ENCODE measurements around the gene MRPL23.

The MRPL23 gene

DNA sequence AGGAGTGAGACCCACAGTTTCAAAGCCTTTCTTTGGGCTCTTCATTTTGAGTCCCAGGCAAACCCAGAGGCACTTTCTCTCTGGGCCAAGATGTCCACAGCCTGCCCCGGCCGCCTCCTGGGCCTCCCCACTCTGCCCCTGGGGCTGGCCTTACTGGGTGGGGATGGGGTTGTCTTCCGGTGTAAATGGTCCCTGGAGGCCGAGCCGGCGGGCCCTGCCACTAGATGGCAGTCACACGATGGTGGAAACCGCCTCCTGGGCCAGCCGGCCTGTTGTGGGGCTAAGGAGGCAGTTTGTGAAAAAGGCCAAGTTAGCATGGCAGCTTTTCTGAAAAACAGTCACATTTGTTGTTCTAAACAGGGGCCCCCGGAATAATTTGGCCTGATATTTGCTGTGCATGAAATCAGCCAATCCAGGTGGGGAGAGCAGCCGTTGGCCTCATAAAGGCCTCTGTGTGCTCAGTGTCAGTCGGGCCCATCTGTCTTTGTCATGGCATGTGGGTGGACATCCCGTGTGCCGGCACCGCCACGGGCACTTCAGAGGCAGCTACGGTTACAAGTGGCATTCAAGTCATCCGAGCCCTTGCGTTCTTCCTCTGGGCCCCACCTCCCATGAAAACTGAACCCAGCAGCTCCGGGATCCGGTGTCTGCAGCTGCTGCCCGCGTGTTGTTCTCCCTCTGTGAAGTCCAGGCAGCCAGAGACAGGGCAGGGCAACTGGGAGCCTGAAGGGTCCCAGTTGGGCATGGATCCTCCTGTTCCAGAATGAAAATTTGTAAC is 6.5 kb downstream of the MRPL23 start:
- H3K14ac ChIP-seq (ENCODE audit: low read length in 2 of 2): no peak overlapping the region

DNA sequence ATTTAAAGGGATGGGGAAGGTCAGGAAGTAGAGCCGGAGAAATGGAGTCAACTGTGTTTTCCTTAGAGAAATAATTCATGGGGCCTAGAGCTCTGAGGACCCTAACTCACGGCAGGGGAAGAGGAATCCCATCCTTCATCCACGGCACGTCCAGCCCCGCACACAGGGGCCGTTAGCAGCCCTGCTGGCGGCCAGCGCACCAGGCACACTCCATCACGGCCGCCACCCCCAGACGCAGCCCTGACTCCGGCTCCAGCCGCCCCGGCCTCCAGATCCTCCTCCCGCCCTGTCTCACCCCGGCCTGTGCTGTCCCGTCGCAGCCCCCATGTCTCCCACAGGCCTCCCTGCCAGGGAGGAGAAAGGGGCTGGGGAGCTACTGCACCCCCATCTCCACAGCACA is 11.2 kb downstream of the MRPL23 start:
- Histone ChIP-seq H4K91ac (ENCODE audit: low read length) (no peak overlapping the region), H2BK120ac (ENCODE audit: low read depth, low read length) (no peak overlapping the region), H3K4me3 (ENCODE audit: insufficient read depth in 1 of 2, low read depth in 1 of 2, low read length in 2 of 2) (no peak overlapping the region), H3K4ac (ENCODE audit: low read depth in 1 of 2, low read length in 2 of 2) (no peak overlapping the region), H2AFZ (ENCODE audit: low read depth, low read length) (no peak overlapping the region), H3K27me3 (ENCODE audit: control insufficient read depth in 1 of 2, insufficient read depth in 1 of 2, low read length in 2 of 2) (no peaks in the 10 kb centered on the region), H3K27ac (ENCODE audit: low read length, poor library complexity, severe bottlenecking) (no peak overlapping the region), H3K4me1 (ENCODE audit: control insufficient read depth, insufficient read depth, low read depth, low read length) (no peaks in the 10 kb centered on the region), H3K9ac (ENCODE audit: low read length) (no peak overlapping the region), H3K23ac (ENCODE audit: low read length in 2 of 2) (no peak overlapping the region), H2BK5ac (ENCODE audit: low read depth, low read length, poor library complexity, severe bottlenecking) (no peak overlapping the region), H3K36me3 (ENCODE audit: control insufficient read depth in 1 of 2, insufficient read depth in 2 of 2, low read depth in 1 of 2, low read length in 2 of 2) (no peaks in the 10 kb centered on the region), H3K14ac (ENCODE audit: low read length in 2 of 2) (no peak overlapping the region), H4K8ac (ENCODE audit: low read length) (no peak overlapping the region), H3K4me2 (ENCODE audit: low read length, poor library complexity, severe bottlenecking) (no peak overlapping the region), H2BK12ac (ENCODE audit: low read length in 2 of 2) (no peak overlapping the region), H3K79me1 (replicated peaks; ENCODE audit: low read length, poor library complexity, severe bottlenecking) (no peaks in the 10 kb centered on the region), H2AK5ac (ENCODE audit: low read length, severe bottlenecking) (no peak overlapping the region), H3K18ac (ENCODE audit: low read depth in 1 of 2, low read length in 2 of 2) (no peak overlapping the region), H2BK15ac (ENCODE audit: low read depth, poor library complexity, severe bottlenecking) (no peak overlapping the region), H3K9me3 (ENCODE audit: control insufficient read depth, low read length) (no peaks in the 10 kb centered on the region)
- no peak for DNase-seq
- WGBS: no CpG with 5 or more reads among the region's 18 CpGs

More for the DNA sequence above, 6.5 kb downstream of the MRPL23 start:
- Histone ChIP-seq H2BK15ac (ENCODE audit: low read depth, poor library complexity, severe bottlenecking) (no peak overlapping the region), H3K23ac (ENCODE audit: low read length in 2 of 2) (no peak overlapping the region), H3K4me1 (ENCODE audit: control insufficient read depth, insufficient read depth, low read depth, low read length) (no peaks in the 10 kb centered on the region), H2BK12ac (ENCODE audit: low read length in 2 of 2) (no peak overlapping the region), H4K8ac (ENCODE audit: low read length) (no peak overlapping the region), H2BK5ac (ENCODE audit: low read depth, low read length, poor library complexity, severe bottlenecking) (no peak overlapping the region), H3K4me2 (ENCODE audit: low read length, poor library complexity, severe bottlenecking) (no peak overlapping the region), H3K36me3 (ENCODE audit: control insufficient read depth in 1 of 2, insufficient read depth in 2 of 2, low read depth in 1 of 2, low read length in 2 of 2) (no peaks in the 10 kb centered on the region), H2AK5ac (ENCODE audit: low read length, severe bottlenecking) (no peak overlapping the region), H2BK120ac (ENCODE audit: low read depth, low read length) (no peak overlapping the region), H3K9ac (ENCODE audit: low read length) (no peak overlapping the region), H3K9me3 (ENCODE audit: control insufficient read depth, low read length) (no peaks in the 10 kb centered on the region), H3K27ac (ENCODE audit: low read length, poor library complexity, severe bottlenecking) (no peak overlapping the region), H2AFZ (ENCODE audit: low read depth, low read length) (no peak overlapping the region), H3K4ac (ENCODE audit: low read depth in 1 of 2, low read length in 2 of 2) (no peak overlapping the region), H3K4me3 (ENCODE audit: insufficient read depth in 1 of 2, low read depth in 1 of 2, low read length in 2 of 2) (no peak overlapping the region), H3K18ac (ENCODE audit: low read depth in 1 of 2, low read length in 2 of 2) (no peak overlapping the region), H3K79me1 (replicated peaks; ENCODE audit: low read length, poor library complexity, severe bottlenecking) (no peaks in the 10 kb centered on the region), H4K91ac (ENCODE audit: low read length) (no peak overlapping the region), H3K27me3 (ENCODE audit: control insufficient read depth in 1 of 2, insufficient read depth in 1 of 2, low read length in 2 of 2) (no peaks in the 10 kb centered on the region)
- WGBS: no CpG with 5 or more reads among the region's 23 CpGs
- no peak for DNase-seq

DNA sequence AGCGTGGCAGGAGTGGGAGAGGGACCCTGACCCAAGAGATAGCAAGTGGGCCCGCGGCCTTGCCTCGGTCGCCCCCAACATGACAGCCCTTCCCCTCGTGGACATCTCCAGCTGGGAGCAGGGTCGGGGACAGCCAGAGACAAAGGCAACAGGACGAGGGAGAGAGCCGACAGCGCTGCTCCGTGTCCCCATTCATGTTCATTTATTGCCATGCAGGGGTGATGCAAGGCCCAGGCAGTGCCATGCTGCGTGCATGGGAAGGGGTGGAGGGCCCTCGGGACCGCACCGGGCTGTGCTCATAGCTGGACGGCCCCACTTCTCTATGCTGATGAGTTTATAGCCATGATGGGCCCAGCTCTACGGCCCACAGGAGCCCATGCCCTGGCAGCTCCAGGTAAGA is 12.7 kb downstream of the MRPL23 start:
- Histone ChIP-seq H3K9ac (ENCODE audit: low read length) (no peak overlapping the region), H3K4me2 (ENCODE audit: low read length, poor library complexity, severe bottlenecking) (no peak overlapping the region), H2BK5ac (ENCODE audit: low read depth, low read length, poor library complexity, severe bottlenecking) (no peak overlapping the region), H2BK12ac (ENCODE audit: low read length in 2 of 2) (no peak overlapping the region), H2AFZ (ENCODE audit: low read depth, low read length) (no peak overlapping the region), H3K27me3 (ENCODE audit: control insufficient read depth in 1 of 2, insufficient read depth in 1 of 2, low read length in 2 of 2) (no peaks in the 10 kb centered on the region), H2BK120ac (ENCODE audit: low read depth, low read length) (no peak overlapping the region), H3K36me3 (ENCODE audit: control insufficient read depth in 1 of 2, insufficient read depth in 2 of 2, low read depth in 1 of 2, low read length in 2 of 2) (no peaks in the 10 kb centered on the region), H3K4me3 (ENCODE audit: insufficient read depth in 1 of 2, low read depth in 1 of 2, low read length in 2 of 2) (no peak overlapping the region), H3K4me1 (ENCODE audit: control insufficient read depth, insufficient read depth, low read depth, low read length) (no peaks in the 10 kb centered on the region), H3K23ac (ENCODE audit: low read length in 2 of 2) (no peak overlapping the region), H4K8ac (ENCODE audit: low read length) (no peak overlapping the region), H3K9me3 (ENCODE audit: control insufficient read depth, low read length) (no peaks in the 10 kb centered on the region), H2AK5ac (ENCODE audit: low read length, severe bottlenecking) (no peak overlapping the region), H3K18ac (ENCODE audit: low read depth in 1 of 2, low read length in 2 of 2) (no peak overlapping the region), H4K91ac (ENCODE audit: low read length) (no peak overlapping the region), H3K4ac (ENCODE audit: low read depth in 1 of 2, low read length in 2 of 2) (no peak overlapping the region), H3K14ac (ENCODE audit: low read length in 2 of 2) (no peak overlapping the region), H3K27ac (ENCODE audit: low read length, poor library complexity, severe bottlenecking) (no peak overlapping the region), H3K79me1 (replicated peaks; ENCODE audit: low read length, poor library complexity, severe bottlenecking) (no peaks in the 10 kb centered on the region), H2BK15ac (ENCODE audit: low read depth, poor library complexity, severe bottlenecking) (no peak overlapping the region)
- no peak for DNase-seq
- WGBS: no CpG with 5 or more reads among the region's 17 CpGs

DNA sequence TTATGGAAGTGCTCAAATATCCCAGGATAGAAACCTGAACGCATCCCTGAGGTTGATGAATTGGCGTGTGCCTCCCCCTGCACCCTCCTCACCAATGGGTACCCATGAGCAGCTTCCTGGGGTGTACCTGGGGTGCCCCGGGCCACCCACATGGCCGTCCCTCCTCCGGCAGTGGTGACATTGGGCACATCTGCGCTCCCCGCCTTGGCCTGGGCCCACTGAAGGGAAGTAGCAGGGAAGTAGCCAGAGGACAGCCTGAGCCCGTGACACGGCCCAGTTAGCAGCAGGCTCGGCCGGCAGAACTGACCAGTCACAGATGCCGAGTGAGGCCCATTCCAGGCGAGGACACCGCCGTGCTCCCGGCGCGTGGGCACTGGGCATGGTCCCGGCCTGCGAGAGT is 16.7 kb downstream of the MRPL23 start:
- no peak overlapping the region for H3K18ac ChIP-seq (ENCODE audit: low read depth in 1 of 2, low read length in 2 of 2)
- H3K14ac ChIP-seq (ENCODE audit: low read length in 2 of 2): no peak overlapping the region
- no peaks in the 10 kb centered on the region for H3K4me1 ChIP-seq (ENCODE audit: control insufficient read depth, insufficient read depth, low read depth, low read length)
- no peak overlapping the region for H3K9ac ChIP-seq (ENCODE audit: low read length)
- no peak overlapping the region for H2BK12ac ChIP-seq (ENCODE audit: low read length in 2 of 2)
- no peak overlapping the region for H2BK15ac ChIP-seq (ENCODE audit: low read depth, poor library complexity, severe bottlenecking)
- H3K4ac ChIP-seq (ENCODE audit: low read depth in 1 of 2, low read length in 2 of 2): no peak overlapping the region
- no peak overlapping the region for H3K27ac ChIP-seq (ENCODE audit: low read length, poor library complexity, severe bottlenecking)
- H2BK5ac ChIP-seq (ENCODE audit: low read depth, low read length, poor library complexity, severe bottlenecking): no peak overlapping the region
- no peak for DNase-seq
- no CpG with 5 or more reads among the region's 20 CpGs for WGBS
- no peak overlapping the region for H3K4me2 ChIP-seq (ENCODE audit: low read length, poor library complexity, severe bottlenecking)
- H3K27me3 ChIP-seq (ENCODE audit: control insufficient read depth in 1 of 2, insufficient read depth in 1 of 2, low read length in 2 of 2): no peaks in the 10 kb centered on the region
- H4K91ac ChIP-seq (ENCODE audit: low read length): no peak overlapping the region
- no peaks in the 10 kb centered on the region for H3K79me1 ChIP-seq (replicated peaks; ENCODE audit: low read length, poor library complexity, severe bottlenecking)
- no peaks in the 10 kb centered on the region for H3K9me3 ChIP-seq (ENCODE audit: control insufficient read depth, low read length)
- no peak overlapping the region for H2AFZ ChIP-seq (ENCODE audit: low read depth, low read length)
- H3K36me3 ChIP-seq (ENCODE audit: control insufficient read depth in 1 of 2, insufficient read depth in 2 of 2, low read depth in 1 of 2, low read length in 2 of 2): no peaks in the 10 kb centered on the region
- H3K23ac ChIP-seq (ENCODE audit: low read length in 2 of 2): no peak overlapping the region
- no peak overlapping the region for H4K8ac ChIP-seq (ENCODE audit: low read length)
- H2BK120ac ChIP-seq (ENCODE audit: low read depth, low read length): no peak overlapping the region
- no peak overlapping the region for H2AK5ac ChIP-seq (ENCODE audit: low read length, severe bottlenecking)
- H3K4me3 ChIP-seq (ENCODE audit: insufficient read depth in 1 of 2, low read depth in 1 of 2, low read length in 2 of 2): no peak overlapping the region
